Neural progenitor cell (in vitro differentiated cells): ENCODE measurements around the gene CACNA1D. TPM values are rescaled to one million over a fixed set of nuclear protein-coding genes. Genes with fewer than 3 reads are reported as not detected.

Experiments
- DNase-seq: peaks from one replicate; pipeline ENCODE4 v3.0.0-alpha.2; 2016; ENCODE audit warnings: low spot score
- H2AFZ ChIP-seq: fragments of 200-600 bp; sonication (generic); replicated peaks from 2 replicates; pipeline ENCODE4 v1.6.1; 2016; ENCODE audit warnings: antibody characterized with exemption
- H3F3A ChIP-seq: fragments of 200-600 bp; sonication (generic); 2 replicates; pipeline ENCODE4 v1.6.1; 2016; ENCODE audit warnings: antibody characterized with exemption, low read depth
- H3K27ac ChIP-seq: fragments of 200-600 bp; sonication (generic); 2 replicates; pipeline ENCODE4 v1.5.1; 2016; ENCODE audit warnings: mild to moderate bottlenecking
- H3K27me3 ChIP-seq: fragments of 200-600 bp; sonication (generic); 2 replicates; pipeline ENCODE4 v1.6.1; 2016; ENCODE audit warnings: mild to moderate bottlenecking, moderate library complexity
- H3K36me3 ChIP-seq: fragments of 200-600 bp; sonication (generic); 2 replicates; pipeline ENCODE4 v1.5.1; 2016
- H3K4me1 ChIP-seq: fragments of 200-600 bp; sonication (generic); 2 replicates; pipeline ENCODE4 v1.6.1; 2016; ENCODE audit warnings: mixed run types
- H3K4me2 ChIP-seq: fragments of 200-600 bp; sonication (generic); 2 replicates; pipeline ENCODE4 v1.6.1; 2016
- H3K4me3 ChIP-seq: fragments of 200-600 bp; sonication (generic); 2 replicates; pipeline ENCODE4 v1.5.1; 2016
- H3K79me2 ChIP-seq: fragments of 200-600 bp; sonication (generic); 2 replicates; pipeline ENCODE4 v1.6.1; 2016; ENCODE audit warnings: low read depth
- H3K9ac ChIP-seq: fragments of 200-600 bp; sonication (generic); 2 replicates; pipeline ENCODE4 v1.6.1; 2016
- H3K9me3 ChIP-seq: fragments of 200-600 bp; sonication (generic); 2 replicates; pipeline ENCODE4 v1.5.1; 2016; ENCODE audit warnings: low read depth
- H4K20me1 ChIP-seq: fragments of 200-600 bp; sonication (generic); 2 replicates; pipeline ENCODE4 v1.6.1; 2016; ENCODE audit warnings: low read depth
- H3K27ac Mint-ChIP-seq: 3 replicates; pipeline ENCODE4 v1.8.0; 2021; ENCODE audit warnings: mixed read lengths
- H3K27me3 Mint-ChIP-seq: 2 replicates; pipeline ENCODE4 v1.8.0; 2022; ENCODE audit warnings: low read depth, mild to moderate bottlenecking, inconsistent platforms, moderate library complexity, mixed read lengths; ENCODE audit not compliant: insufficient read depth
- H3K36me3 Mint-ChIP-seq: 3 replicates; pipeline ENCODE4 v1.8.0; 2021; ENCODE audit warnings: mixed read lengths
- H3K4me1 Mint-ChIP-seq: 3 replicates; pipeline ENCODE4 v1.8.0; 2021; ENCODE audit warnings: mixed read lengths
- H3K4me3 Mint-ChIP-seq: 3 replicates; pipeline ENCODE4 v1.8.0; 2021; ENCODE audit warnings: mild to moderate bottlenecking, moderate library complexity, mixed read lengths
- H3K9me3 Mint-ChIP-seq: 3 replicates; pipeline ENCODE4 v1.8.0; 2020; ENCODE audit warnings: mixed read lengths
- CTCF ChIP-seq: fragments of 200-600 bp; sonication (generic); IDR thresholded peaks from 2 replicates; pipeline ENCODE4 v1.5.1; 2017; ENCODE audit warnings: antibody characterized with exemption, mild to moderate bottlenecking
- EZH2 ChIP-seq: fragments of 200-600 bp; sonication (generic); IDR thresholded peaks from 2 replicates; pipeline ENCODE4 v1.6.1; 2017; ENCODE audit warnings: antibody characterized with exemption, mild to moderate bottlenecking, moderate library complexity
- EZH2phosphoT487 ChIP-seq: fragments of 200-600 bp; sonication (generic); IDR thresholded peaks from 2 replicates; pipeline ENCODE4 v1.6.1; 2017; ENCODE audit warnings: antibody characterized with exemption
- total RNA-seq: library from RNA; depleted of rRNA; stranded (reverse); fragments of >200 nt; gene quantifications from 2 replicates; pipeline ENCODE4 v1.2.3, GENCODE V29; 2015; ENCODE audit warnings: low replicate concordance

Gene CACNA1D
- total RNA-seq, 1 donor from 2014 or later: 4.7 TPM

GRCh38 chr3:53628536-53629401, 134.4 kb downstream of the CACNA1D start:
- no peak overlapping the region for H3K4me3 Mint-ChIP-seq
- no peaks in the 10 kb centered on the region for H3F3A ChIP-seq

GRCh38 chr3:53629402-53629723, 135.0 kb downstream of the CACNA1D start:
- no peak overlapping the region for H3K27ac ChIP-seq
- H2AFZ ChIP-seq: no peak overlapping the region
- H3K27ac Mint-ChIP-seq: peak overlapping the region; percentile 52
- TF ChIP-seq CTCF: no peak
- no peak for TF ChIP-seq EZH2phosphoT487
- no peak for TF ChIP-seq EZH2
- H3K36me3 Mint-ChIP-seq: no peaks in the 10 kb centered on the region
- no peak overlapping the region for H3K4me2 ChIP-seq
- H3K27me3 ChIP-seq: no peaks in the 10 kb centered on the region
- H3K4me3 ChIP-seq: no peak overlapping the region
- H3K4me3 Mint-ChIP-seq: no peak overlapping the region
- H3K4me1 Mint-ChIP-seq: peaks cover 15% of the 10 kb centered on the region
- H3K9me3 Mint-ChIP-seq: peaks cover 3% of the 10 kb centered on the region
- no peaks in the 10 kb centered on the region for H3K9me3 ChIP-seq
- H3K27me3 Mint-ChIP-seq: peaks cover 4% of the 10 kb centered on the region
- H3F3A ChIP-seq: no peaks in the 10 kb centered on the region
- H3K36me3 ChIP-seq: no peaks in the 10 kb centered on the region
- no peaks in the 10 kb centered on the region for H4K20me1 ChIP-seq
- H3K9ac ChIP-seq: no peak overlapping the region
- H3K4me1 ChIP-seq: peaks cover under 1% of the 10 kb centered on the region
- no peaks in the 10 kb centered on the region for H3K79me2 ChIP-seq
- no peak for DNase-seq

More at GRCh38 chr3:53628536-53629401, 134.4 kb downstream of the CACNA1D start:
- Mint-ChIP-seq H3K27ac (no peak overlapping the region), H3K9me3 (peaks cover 3% of the 10 kb centered on the region), H3K4me1 (peaks cover 15% of the 10 kb centered on the region), H3K27me3 (peaks cover 4% of the 10 kb centered on the region), H3K36me3 (no peaks in the 10 kb centered on the region)
- no peaks in the 10 kb centered on the region for H3K79me2 ChIP-seq
- TF ChIP-seq EZH2 (no peak), EZH2phosphoT487 (no peak), CTCF (no peak)
- no peaks in the 10 kb centered on the region for H3K36me3 ChIP-seq
- peaks cover 4% of the 10 kb centered on the region for H3K4me1 ChIP-seq
- no peaks in the 10 kb centered on the region for H3K9me3 ChIP-seq
- no peak overlapping the region for H3K27ac ChIP-seq
- DNase-seq: peak; percentile 18
- H3K4me2 ChIP-seq: no peak overlapping the region
- no peak overlapping the region for H3K9ac ChIP-seq
- H4K20me1 ChIP-seq: no peaks in the 10 kb centered on the region
- no peak overlapping the region for H3K4me3 ChIP-seq
- H3K27me3 ChIP-seq: no peaks in the 10 kb centered on the region
- no peak overlapping the region for H2AFZ ChIP-seq

- Histone ChIP-seq H3F3A (no peaks in the 10 kb centered on the region), H3K9me3 (no peaks in the 10 kb centered on the region), H3K27me3 (no peaks in the 10 kb centered on the region), H4K20me1 (no peaks in the 10 kb centered on the region), H3K9ac (no peak overlapping the region), H2AFZ (no peak overlapping the region), H3K4me1 (no peaks in the 10 kb centered on the region), H3K4me2 (no peak overlapping the region), H3K36me3 (no peaks in the 10 kb centered on the region), H3K4me3 (no peak overlapping the region), H3K79me2 (no peaks in the 10 kb centered on the region), H3K27ac (no peak overlapping the region)
- Mint-ChIP-seq H3K27me3 (peaks cover 4% of the 10 kb centered on the region), H3K36me3 (no peaks in the 10 kb centered on the region), H3K4me3 (no peak overlapping the region), H3K27ac (no peak overlapping the region), H3K9me3 (peaks cover 3% of the 10 kb centered on the region), H3K4me1 (peaks cover 15% of the 10 kb centered on the region)
- TF ChIP-seq EZH2phosphoT487 (no peak), CTCF (no peak), EZH2 (no peak)
- DNase-seq: no peak
These were observed 136.1 kb downstream of the CACNA1D start for GRCh38 chr3:53630547-53630946.
